ENCODE measurements around the gene ATF5.

- no peak for TF ChIP-seq POLR2A (IDR thresholded peaks at IDR 0.05)
- TF ChIP-seq CTCF (IDR thresholded peaks at IDR 0.05) = no peak
These were observed 39.2 kb upstream of the ATF5 start for GRCh38 chr19:49889687-49890348.
